ENCODE results near the gene ENTPD7. TPM values are rescaled to one million over a fixed set of nuclear protein-coding genes. Genes with fewer than 3 reads are reported as not detected.

ENTPD7 gene
- total RNA-seq, 1 donor from 2014 or later, result 9.9 TPM

- no peak for TF ChIP-seq CTCF (IDR thresholded peaks at IDR 0.05)
- no peaks in the 10 kb centered on the region for H3K4me1 ChIP-seq
- no peaks in the 10 kb centered on the region for H3K9me3 ChIP-seq
- no peak overlapping the region for H3K27ac ChIP-seq
- no peak overlapping the region for H3K4me3 ChIP-seq
- intact Hi-C loops (cut with DNase I), result loop anchor here (5.0 kb wide), 1 partner anchor 322 kb away; no protein-coding TSS in a partner anchor
- H3K27me3 ChIP-seq, result no peaks in the 10 kb centered on the region
- H3K36me3 ChIP-seq, result peaks cover 26 to 67% of the 10 kb centered on the region in 2 donors
- DNase-seq (ENCODE audit: low spot score in 2 of 2), result no peak
These were observed 55.1 kb downstream of the ENTPD7 start for GRCh38 chr10:99714446-99714845.

GRCh38 chr10:99720387-99720786 is 61.1 kb downstream of the ENTPD7 start:
- Histone ChIP-seq H3K4me3 (no peak overlapping the region), H3K4me1 (no peaks in the 10 kb centered on the region), H3K27me3 (no peaks in the 10 kb centered on the region), H3K27ac (no peak overlapping the region), H3K36me3 (peaks cover 51 to 96% of the 10 kb centered on the region in 2 donors), H3K9me3 (no peaks in the 10 kb centered on the region)
- no peak for TF ChIP-seq CTCF (IDR thresholded peaks at IDR 0.05)
- no peak for DNase-seq (ENCODE audit: low spot score in 2 of 2)
- intact Hi-C loops (cut with DNase I), result no loop called here

GRCh38 chr10:99730026-99730425 is 70.7 kb downstream of the ENTPD7 start:
- no peak for DNase-seq (ENCODE audit: low spot score in 2 of 2)
- H3K4me3 ChIP-seq, result no peak overlapping the region
- intact Hi-C loops (cut with DNase I), result loop anchor here (5.0 to 10.0 kb wide), 2 partner anchors 57 to 1595 kb away; partner anchors contain the start of gene R3HCC1L
- no peaks in the 10 kb centered on the region for H3K27me3 ChIP-seq
- no peaks in the 10 kb centered on the region for H3K9me3 ChIP-seq
- no peak overlapping the region for H3K27ac ChIP-seq
- H3K36me3 ChIP-seq, result peaks cover 23 to 24% of the 10 kb centered on the region in 2 donors
- H3K4me1 ChIP-seq, result peaks cover 0 to 15% of the 10 kb centered on the region in 2 donors
- TF ChIP-seq CTCF (IDR thresholded peaks at IDR 0.05), result no peak

GRCh38 chr10:99731306-99732032 is 72.2 kb downstream of the ENTPD7 start:
- no peaks in the 10 kb centered on the region for H3K27me3 ChIP-seq
- intact Hi-C loops (cut with DNase I), result loop anchor here (1.0 to 10.0 kb wide), 7 partner anchors 56 to 1597 kb away; partner anchors contain the start of genes DNMBP, ENTPD7, GOT1 and R3HCC1L

More at GRCh38 chr10:99731306-99732032, 72.2 kb downstream of the ENTPD7 start:
- peak overlapping the region; percentile 76 to 88 for H3K4me3 ChIP-seq
- no peaks in the 10 kb centered on the region for H3K9me3 ChIP-seq
- DNase-seq (ENCODE audit: low spot score in 2 of 2), result no peak
- peaks cover 0 to 15% of the 10 kb centered on the region in 2 donors for H3K4me1 ChIP-seq
- H3K27ac ChIP-seq, result peak overlapping the region; percentile 85 to 91
- H3K36me3 ChIP-seq, result peaks cover 13 to 16% of the 10 kb centered on the region in 2 donors
- no peak for TF ChIP-seq CTCF (IDR thresholded peaks at IDR 0.05)

Measured in ascending aorta (tissue), 2 donors.